Glutamatergic neuron (in vitro differentiated cells): ENCODE measurements around the gene SYNDIG1. TPM values are rescaled to one million over a fixed set of nuclear protein-coding genes. Genes with fewer than 3 reads are reported as not detected.
A peak's percentile ranks its signal among the peaks of the same experiment; 100 is the strongest.

Experiments
- DNase-seq: peaks from one replicate; pipeline ENCODE4 v3.0.0; 2022
- H3K27ac Mint-ChIP-seq: one replicate; pipeline ENCODE4 v1.8.0; 2020; ENCODE audit warnings: mild to moderate bottlenecking, mixed read lengths, inconsistent platforms; ENCODE audit not compliant: unreplicated experiment
- H3K27me3 Mint-ChIP-seq: one replicate; pipeline ENCODE4 v1.8.0; 2020; ENCODE audit warnings: mild to moderate bottlenecking, moderate library complexity, mixed read lengths, inconsistent platforms; ENCODE audit not compliant: unreplicated experiment
- H3K36me3 Mint-ChIP-seq: one replicate; pipeline ENCODE4 v1.8.0; 2020; ENCODE audit warnings: mild to moderate bottlenecking, mixed read lengths, inconsistent platforms; ENCODE audit not compliant: unreplicated experiment
- H3K4me1 Mint-ChIP-seq: one replicate; pipeline ENCODE4 v1.8.0; 2020; ENCODE audit warnings: mild to moderate bottlenecking, low read depth, mixed read lengths, inconsistent platforms; ENCODE audit not compliant: unreplicated experiment
- H3K4me3 Mint-ChIP-seq: one replicate; pipeline ENCODE4 v1.8.0; 2020; ENCODE audit warnings: mild to moderate bottlenecking, mixed read lengths, inconsistent platforms; ENCODE audit not compliant: unreplicated experiment
- H3K9me3 Mint-ChIP-seq: one replicate; pipeline ENCODE4 v1.8.0; 2020; ENCODE audit warnings: mild to moderate bottlenecking, moderate library complexity, mixed read lengths, inconsistent platforms; ENCODE audit not compliant: unreplicated experiment
- total RNA-seq: library from RNA; stranded (reverse); fragmentation: NEBNext Ultra II Directional; extraction: Animal tissue kit (Norgen Biotek cat#: 25700); gene quantifications from one replicate; pipeline ENCODE4 v1.2.1, GENCODE V29; 2021; ENCODE audit not compliant: unreplicated experiment
- TF ChIP-seq, protein P1 (sequence below): fragments of 200-600 bp; sonication (generic); IDR thresholded peaks from one replicate; pipeline ENCODE4 v1.5.0; 2021; ENCODE audit not compliant: partially characterized antibody, unreplicated experiment

The SYNDIG1 gene
- total RNA-seq, 1 donor from 2014 or later: 10.4 TPM

- Mint-ChIP-seq H3K27ac (no peak overlapping the region), H3K4me1 (peaks cover 26% of the 10 kb centered on the region), H3K27me3 (peaks cover 6% of the 10 kb centered on the region), H3K4me3 (no peak overlapping the region), H3K9me3 (peaks cover 10% of the 10 kb centered on the region), H3K36me3 (no peaks in the 10 kb centered on the region)
- DNase-seq: no peak
- TF ChIP-seq, protein P1, sequence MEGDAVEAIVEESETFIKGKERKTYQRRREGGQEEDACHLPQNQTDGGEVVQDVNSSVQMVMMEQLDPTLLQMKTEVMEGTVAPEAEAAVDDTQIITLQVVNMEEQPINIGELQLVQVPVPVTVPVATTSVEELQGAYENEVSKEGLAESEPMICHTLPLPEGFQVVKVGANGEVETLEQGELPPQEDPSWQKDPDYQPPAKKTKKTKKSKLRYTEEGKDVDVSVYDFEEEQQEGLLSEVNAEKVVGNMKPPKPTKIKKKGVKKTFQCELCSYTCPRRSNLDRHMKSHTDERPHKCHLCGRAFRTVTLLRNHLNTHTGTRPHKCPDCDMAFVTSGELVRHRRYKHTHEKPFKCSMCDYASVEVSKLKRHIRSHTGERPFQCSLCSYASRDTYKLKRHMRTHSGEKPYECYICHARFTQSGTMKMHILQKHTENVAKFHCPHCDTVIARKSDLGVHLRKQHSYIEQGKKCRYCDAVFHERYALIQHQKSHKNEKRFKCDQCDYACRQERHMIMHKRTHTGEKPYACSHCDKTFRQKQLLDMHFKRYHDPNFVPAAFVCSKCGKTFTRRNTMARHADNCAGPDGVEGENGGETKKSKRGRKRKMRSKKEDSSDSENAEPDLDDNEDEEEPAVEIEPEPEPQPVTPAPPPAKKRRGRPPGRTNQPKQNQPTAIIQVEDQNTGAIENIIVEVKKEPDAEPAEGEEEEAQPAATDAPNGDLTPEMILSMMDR: no peak
These were observed 11.7 kb downstream of the SYNDIG1 start for GRCh38 chr20:24481173-24481572.

DNA sequence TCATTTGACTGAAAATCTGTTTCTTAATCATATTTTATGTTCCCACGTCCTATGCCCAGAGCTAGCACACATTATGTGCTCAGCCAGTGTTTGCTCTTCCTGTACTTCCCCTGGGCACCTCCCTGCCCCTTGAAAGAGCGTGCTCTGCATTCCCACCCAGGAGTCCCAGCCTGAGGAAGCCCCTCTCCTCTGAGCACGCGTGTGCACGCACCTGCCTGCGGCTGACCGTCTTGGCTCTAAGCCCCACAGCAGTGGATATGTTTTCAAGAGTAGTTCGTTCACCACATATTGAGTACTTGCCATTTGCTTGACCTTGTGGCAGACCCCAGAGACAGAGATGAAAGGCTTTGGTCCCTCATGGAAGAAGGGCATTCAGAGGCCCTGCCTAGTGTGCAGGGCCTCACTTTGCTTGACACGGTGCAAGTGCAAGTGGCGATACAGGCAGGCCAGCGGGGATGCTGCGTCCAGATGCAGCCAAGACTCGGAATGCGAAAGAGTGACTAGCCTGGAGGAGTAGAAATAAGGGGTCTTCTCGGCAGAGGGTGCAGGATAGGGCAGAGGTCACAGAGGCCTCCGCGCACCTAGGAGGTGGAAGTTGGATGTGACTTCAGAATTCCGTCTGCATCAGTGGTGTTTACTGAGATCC lies 14.1 kb downstream of the SYNDIG1 start:
- DNase-seq: no peak
- Mint-ChIP-seq H3K27me3 (peaks cover 6% of the 10 kb centered on the region), H3K36me3 (no peaks in the 10 kb centered on the region), H3K4me1 (peaks cover 16% of the 10 kb centered on the region), H3K4me3 (no peak overlapping the region), H3K9me3 (peaks cover 6% of the 10 kb centered on the region), H3K27ac (peak overlapping the region; percentile 31)
- TF ChIP-seq, protein P1: no peak

DNA sequence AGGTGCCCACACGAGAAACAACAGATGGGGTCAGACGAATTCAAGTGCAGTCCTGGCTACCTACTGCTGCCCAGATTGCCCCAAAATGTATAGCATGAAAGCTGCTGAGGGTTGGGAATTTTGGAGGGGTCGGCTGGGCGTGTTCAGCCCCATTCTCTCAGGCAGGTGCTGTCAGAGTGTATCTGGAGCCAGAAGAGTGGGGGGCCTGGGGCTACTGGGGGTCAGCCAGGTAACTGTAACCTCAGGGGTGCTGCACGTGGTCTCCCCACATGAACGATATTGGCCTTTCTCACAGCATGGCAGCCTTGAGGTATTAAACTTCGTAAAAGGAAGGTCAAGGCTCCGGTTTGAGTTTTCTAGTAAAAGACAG lies 14.6 kb downstream of the SYNDIG1 start:
- H3K4me3 Mint-ChIP-seq: no peak overlapping the region
- peaks cover 9% of the 10 kb centered on the region for H3K9me3 Mint-ChIP-seq
- peaks cover 16% of the 10 kb centered on the region for H3K4me1 Mint-ChIP-seq
- TF ChIP-seq, protein P1: no peak
- H3K27ac Mint-ChIP-seq: no peak overlapping the region
- peaks cover under 1% of the 10 kb centered on the region for H3K36me3 Mint-ChIP-seq
- H3K27me3 Mint-ChIP-seq: peaks cover 6% of the 10 kb centered on the region
- DNase-seq: no peak

GRCh38 chr20:24485981-24486380 lies 16.6 kb downstream of the SYNDIG1 start:
- H3K4me3 Mint-ChIP-seq: no peak overlapping the region

GRCh38 chr20:24487240-24487639 lies 17.8 kb downstream of the SYNDIG1 start:
- Mint-ChIP-seq H3K27me3 (peaks cover 4% of the 10 kb centered on the region), H3K9me3 (peaks cover 6% of the 10 kb centered on the region), H3K4me1 (peaks cover 29% of the 10 kb centered on the region), H3K36me3 (peaks cover 4% of the 10 kb centered on the region), H3K27ac (no peak overlapping the region), H3K4me3 (no peak overlapping the region)
- DNase-seq: no peak
- TF ChIP-seq, protein P1: no peak

More at GRCh38 chr20:24485981-24486380, 16.6 kb downstream of the SYNDIG1 start:
- DNase-seq: no peak
- Mint-ChIP-seq H3K9me3 (peaks cover 4% of the 10 kb centered on the region), H3K27ac (no peak overlapping the region), H3K36me3 (peaks cover 4% of the 10 kb centered on the region), H3K4me1 (peaks cover 26% of the 10 kb centered on the region), H3K27me3 (peaks cover 4% of the 10 kb centered on the region)
- TF ChIP-seq, protein P1: no peak
